Measurements from ENCODE around the gene USP7.

DNA sequence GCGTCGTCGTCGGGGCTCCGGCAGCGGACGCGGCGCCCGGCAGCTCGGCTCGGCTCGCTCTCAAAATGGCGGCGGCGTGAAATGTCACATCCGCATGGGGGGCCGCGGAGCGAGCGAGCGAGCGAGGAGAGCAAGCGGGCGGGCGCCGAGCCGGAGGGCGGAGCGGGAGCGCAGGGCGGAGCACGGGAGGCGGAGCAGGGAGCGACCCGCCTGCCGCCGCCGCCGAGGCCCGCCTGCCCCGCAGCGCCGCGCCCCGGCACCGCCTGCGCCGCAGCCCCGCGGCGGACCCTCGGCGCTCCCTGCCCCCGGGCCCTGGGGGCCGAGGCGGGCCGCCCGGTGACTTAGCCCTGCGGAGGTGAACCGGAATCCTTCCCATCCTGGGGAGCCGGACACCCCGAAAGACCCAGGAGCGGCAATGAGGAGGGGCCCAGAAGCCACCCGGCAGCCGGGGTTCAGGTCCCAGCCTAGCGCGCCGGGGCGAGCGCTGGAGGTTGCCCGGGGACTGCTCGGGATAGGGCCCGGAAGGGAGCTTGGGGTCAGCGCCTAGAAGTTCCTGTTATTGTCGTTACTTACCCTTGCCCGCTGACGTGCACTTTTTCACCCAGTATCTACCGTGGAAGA, at the start of gene USP7:
- TF ChIP-seq, protein P1, sequence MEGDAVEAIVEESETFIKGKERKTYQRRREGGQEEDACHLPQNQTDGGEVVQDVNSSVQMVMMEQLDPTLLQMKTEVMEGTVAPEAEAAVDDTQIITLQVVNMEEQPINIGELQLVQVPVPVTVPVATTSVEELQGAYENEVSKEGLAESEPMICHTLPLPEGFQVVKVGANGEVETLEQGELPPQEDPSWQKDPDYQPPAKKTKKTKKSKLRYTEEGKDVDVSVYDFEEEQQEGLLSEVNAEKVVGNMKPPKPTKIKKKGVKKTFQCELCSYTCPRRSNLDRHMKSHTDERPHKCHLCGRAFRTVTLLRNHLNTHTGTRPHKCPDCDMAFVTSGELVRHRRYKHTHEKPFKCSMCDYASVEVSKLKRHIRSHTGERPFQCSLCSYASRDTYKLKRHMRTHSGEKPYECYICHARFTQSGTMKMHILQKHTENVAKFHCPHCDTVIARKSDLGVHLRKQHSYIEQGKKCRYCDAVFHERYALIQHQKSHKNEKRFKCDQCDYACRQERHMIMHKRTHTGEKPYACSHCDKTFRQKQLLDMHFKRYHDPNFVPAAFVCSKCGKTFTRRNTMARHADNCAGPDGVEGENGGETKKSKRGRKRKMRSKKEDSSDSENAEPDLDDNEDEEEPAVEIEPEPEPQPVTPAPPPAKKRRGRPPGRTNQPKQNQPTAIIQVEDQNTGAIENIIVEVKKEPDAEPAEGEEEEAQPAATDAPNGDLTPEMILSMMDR (IDR thresholded peaks at IDR 0.05) = no peak
- TF ChIP-seq POLR2A (IDR thresholded peaks at IDR 0.05) = no peak

Data from testis (tissue), 2 donors.